K562 (cell line): Measurements from ENCODE around the gene VAT1L. TPM values are rescaled to one million over a fixed set of nuclear protein-coding genes. Genes with fewer than 3 reads are reported as not detected.

Experiments
- ATAC-seq: fragments of 200-7000 bp; cut with Tn5 transposase; 3 replicates; pipeline ENCODE4 v1.9.1; 2020; ENCODE audit warnings: moderate library complexity
- BruUV-seq: library from RNA; stranded (reverse); fragments of 400-500 nt; replicated peaks from 2 replicates; lab custom pipeline; 2021; lab: Mats Ljungman, UMichigan
- CTCF ChIA-PET: fragments of 300-600 bp; formaldehyde crosslinking; extraction: SDS; loops from one replicate; lab custom pipeline; 2021; ENCODE audit warnings: low intra/inter-chr PET ratio; lab: Yijun Ruan, JAX
- POLR2A ChIA-PET: fragments of 300-600, 350-650 bp; sonication (Branson Sonifier 250); formaldehyde crosslinking; extraction: SDS; loops from one replicate; lab custom pipeline; 2021; ENCODE audit warnings: antibody characterized with exemption, inconsistent platforms; lab: Yijun Ruan, JAX
- DNase-seq, 4 experiments: peaks; one replicate each; pipeline versions ENCODE4 v3.0.0 to v3.0.0-alpha.2; 2011 to 2018; ENCODE audit warnings: low spot score in 3 of 4, mixed read lengths in 3 of 4; ENCODE audit errors: extremely low read depth in 1 of 4
- FAIRE-seq: peaks from 2 replicates; lab custom pipeline; 2011; peaks lifted over from hg19 to GRCh38; lab: Jason Lieb, UNC
- H2AFZ ChIP-seq: 2 replicates; pipeline ENCODE4 v1.6.0; 2011; ENCODE audit warnings: low read depth, low read length, control low read depth, inconsistent platforms
- H3K27ac ChIP-seq: fragments of 200-600 bp; 3 replicates; pipeline ENCODE4 v1.8.0; 2011; ENCODE audit warnings: low read depth, mild to moderate bottlenecking, control low read depth, inconsistent platforms, low read length, moderate library complexity, mixed read lengths; ENCODE audit errors: extremely low read depth
- H3K27me3 ChIP-seq, 2 experiments: fragments of 300-600 bp in 1 of 2; 2 replicates in 1 of 2; 3 replicates in 1 of 2; pipeline versions ENCODE4 v1.6.0 to v1.8.0; 2011; ENCODE audit warnings: inconsistent platforms in 2 of 2, low read length in 2 of 2, mild to moderate bottlenecking in 1 of 2, mixed read lengths in 1 of 2, moderate library complexity in 1 of 2; ENCODE audit not compliant: control insufficient read depth in 2 of 2, insufficient read depth in 2 of 2
- H3K36me3 ChIP-seq: fragments of 300-600 bp; 3 replicates; pipeline ENCODE4 v1.8.0; 2011; ENCODE audit warnings: mild to moderate bottlenecking, low read length, inconsistent platforms; ENCODE audit not compliant: control insufficient read depth, insufficient read depth
- H3K4me1 ChIP-seq, 2 experiments: fragments of 200-600 bp in 1 of 2; replicated peaks in 1 of 2; 2 replicates in 1 of 2; 3 replicates in 1 of 2; pipeline versions ENCODE4 v1.5.1 to v1.8.0; 2011; ENCODE audit warnings: inconsistent platforms in 2 of 2, low read length in 2 of 2, mild to moderate bottlenecking in 1 of 2, mixed read lengths in 1 of 2, moderate library complexity in 1 of 2; ENCODE audit not compliant: control insufficient read depth in 2 of 2, insufficient read depth in 2 of 2
- H3K4me2 ChIP-seq: 2 replicates; pipeline ENCODE4 v1.6.1; 2011; ENCODE audit warnings: low read length, control low read depth, inconsistent platforms, mixed read lengths; ENCODE audit not compliant: insufficient read depth
- H3K4me3 ChIP-seq: fragments of 200-600 bp; sonication (generic), shearing (Covaris generic); 2 replicates; pipeline ENCODE4 v1.5.1; 2016; ENCODE audit warnings: control low read depth, inconsistent platforms
- H3K79me2 ChIP-seq: fragments of 200-600 bp; 3 replicates; pipeline ENCODE4 v1.8.0; 2011; ENCODE audit warnings: low read length, inconsistent platforms; ENCODE audit not compliant: control insufficient read depth, insufficient read depth
- H3K9ac ChIP-seq, 2 experiments: 2 replicates each; pipeline versions ENCODE4 v1.6.0 to v1.6.1; 2011; ENCODE audit warnings: low read depth in 2 of 2, low read length in 2 of 2, control low read depth in 1 of 2, inconsistent platforms in 1 of 2, mild to moderate bottlenecking in 1 of 2, mixed read lengths in 1 of 2; ENCODE audit not compliant: insufficient read depth in 1 of 2
- H3K9me1 ChIP-seq: one replicate; pipeline ENCODE4 v1.6.0; 2011; ENCODE audit warnings: inconsistent platforms, mild to moderate bottlenecking, low read length, moderate library complexity; ENCODE audit not compliant: control insufficient read depth, insufficient read depth
- H3K9me3 ChIP-seq: replicated peaks from 2 replicates; pipeline ENCODE4 v1.5.1; 2011; ENCODE audit warnings: low read depth, low read length, inconsistent platforms; ENCODE audit not compliant: control insufficient read depth, insufficient read depth
- H4K20me1 ChIP-seq: replicated peaks from 2 replicates; pipeline ENCODE4 v1.6.1; 2011; ENCODE audit warnings: low read length, inconsistent platforms, mixed read lengths; ENCODE audit not compliant: control insufficient read depth, insufficient read depth
- ATF4 ChIP-seq: fragments of 450-650 bp; formaldehyde crosslinking; IDR thresholded peaks from 2 replicates; pipeline ENCODE4 v1.4.0; 2022; ENCODE audit warnings: mild to moderate bottlenecking, moderate library complexity
- GATAD2A ChIP-seq: fragments of 450-650 bp; IDR thresholded peaks from 2 replicates; pipeline ENCODE4 v1.6.1; 2017
- IRF1 ChIP-seq: sonication (generic); formaldehyde crosslinking; IDR thresholded peaks from 2 replicates; pipeline ENCODE4 v1.8.0; 2022; ENCODE audit warnings: missing genetic modification reagents, mild to moderate bottlenecking, borderline replicate concordance
- MAFG ChIP-seq: fragments of 450-650 bp; conservative IDR thresholded peaks from 2 replicates; pipeline ENCODE4 v1.6.1; 2016; ENCODE audit warnings: missing genetic modification characterization, missing compliant biosample characterization
- MCM3 ChIP-seq: fragments of 450-650 bp; IDR thresholded peaks from 2 replicates; pipeline ENCODE4 v1.6.1; 2016
- NCOA4 ChIP-seq: fragments of 450-650 bp; IDR thresholded peaks from 2 replicates; pipeline ENCODE4 v1.6.1; 2018; ENCODE audit warnings: mild to moderate bottlenecking; ENCODE audit not compliant: partially characterized antibody
- NFRKB ChIP-seq: fragments of 450-650 bp; IDR thresholded peaks from 2 replicates; pipeline ENCODE4 v1.6.1; 2016; ENCODE audit warnings: low read depth
- POLR2H ChIP-seq: IDR thresholded peaks from 2 replicates; pipeline ENCODE4 v1.6.1; 2016; ENCODE audit warnings: missing genetic modification characterization, low read depth, mild to moderate bottlenecking, control low read depth, missing compliant biosample characterization, moderate library complexity
- ZBTB1 ChIP-seq: sonication (generic); formaldehyde crosslinking; IDR thresholded peaks from 2 replicates; pipeline ENCODE4 v1.8.1; 2023; ENCODE audit warnings: missing genetic modification reagents, low read depth, mild to moderate bottlenecking, borderline replicate concordance
- ZNF740 ChIP-seq, 3 experiments: fragments of 200-800 bp in 1 of 3; sonication (Bioruptor generic) in 1 of 3; sonication (generic) in 1 of 3; formaldehyde crosslinking in 1 of 3; IDR thresholded peaks; 2 replicates each; pipeline versions ENCODE4 v1.6.1 to v1.8.0; 2016 to 2022; ENCODE audit warnings: mild to moderate bottlenecking in 2 of 3, missing compliant biosample characterization in 2 of 3, missing genetic modification characterization in 2 of 3, missing genetic modification reagents in 1 of 3
- WGBS: fragments of 100-300 bp; shearing (Covaris generic); methylation state at CpG from one replicate; pipeline ENCODE4 v1.1.6; 2016; ENCODE audit warnings: low coverage, mixed read lengths; ENCODE audit not compliant: insufficient coverage; ENCODE audit errors: missing lambda C conversion rate; 5-methylcytosine and 5-hydroxymethylcytosine counted together
- in situ Hi-C: fragments of 300-500 bp; cut with MboI; formaldehyde crosslinking; loops from 4 replicates; pipeline ENCODE4 v1.15.0; 2018; ENCODE audit warnings: inconsistent platforms, mixed read lengths
- intact Hi-C: fragments of 100-400 bp; cut with micrococcal nuclease; formaldehyde crosslinking; loops from 2 replicates; pipeline ENCODE4 v1.14.2; 2022
- polyA plus RNA-seq, 8 experiments: library from polyadenylated mRNA; depleted of rRNA in 4 of 8; stranded (reverse) in 5 of 8; unstranded in 3 of 8; fragments of >200 nt; fragmentation: Nextera tagmentation in 2 of 8; fragmentation: Illumina TruSeq in 1 of 8; extraction: Ambion mirVana in 2 of 8; extraction: Trizol in 1 of 8; gene quantifications; 2 replicates each; pipeline versions ENCODE4 v1.2.1 to v1.2.3, GENCODE V29; 2011 to 2014; ENCODE audit warnings: inconsistent platforms in 1 of 8, missing spikeins in 1 of 8
- total RNA-seq, 7 experiments: library from RNA; depleted of rRNA in 6 of 7; stranded (reverse); fragments of >200 nt in 6 of 7; fragmentation: Illumina TruSeq in 2 of 7; extraction: Trizol in 2 of 7; gene quantifications; 2 replicates each; pipeline versions ENCODE4 v1.2.1 to v1.2.3, GENCODE V29; 2011 to 2021; ENCODE audit warnings: low replicate concordance in 1 of 7
- TF ChIP-seq, protein P1 (sequence below): fragments of 250-450 bp; sonication (Bioruptor Pico); IDR thresholded peaks from 2 replicates; pipeline ENCODE4 v1.4.0; 2020

Gene VAT1L
- total and polyA plus RNA-seq, 9 of the 15 experiments (the other 6 are each of a cell fraction or from before 2014, with no cell fraction given) = 0.01 TPM; not detected in 8

- 0% methylated on average over 8 of the region's 8 CpGs for WGBS
- CTCF ChIA-PET = no interaction called here
Observed at GRCh38 chr16:77918809-77919707, 130.7 kb downstream of the VAT1L start.

More at GRCh38 chr16:77918809-77919707, 130.7 kb downstream of the VAT1L start:
- TF ChIP-seq POLR2H (tag) = no peak
- TF ChIP-seq MCM3 = no peak
- TF ChIP-seq NFRKB = no peak
- TF ChIP-seq IRF1 = no peak
- TF ChIP-seq ATF4 = no peak
- no peak for TF ChIP-seq MAFG (tag)
- no peak for TF ChIP-seq NCOA4
- TF ChIP-seq GATAD2A = no peak
- no peak for TF ChIP-seq ZNF740 (CRISPR knock-in tag; IDR thresholded peaks at IDR 0.05)
- TF ChIP-seq ZNF740 (tag; IDR thresholded peaks at IDR 0.05) = no peak
- no peak for TF ChIP-seq ZBTB1 (CRISPR knock-in tag)
- TF ChIP-seq, protein P1, sequence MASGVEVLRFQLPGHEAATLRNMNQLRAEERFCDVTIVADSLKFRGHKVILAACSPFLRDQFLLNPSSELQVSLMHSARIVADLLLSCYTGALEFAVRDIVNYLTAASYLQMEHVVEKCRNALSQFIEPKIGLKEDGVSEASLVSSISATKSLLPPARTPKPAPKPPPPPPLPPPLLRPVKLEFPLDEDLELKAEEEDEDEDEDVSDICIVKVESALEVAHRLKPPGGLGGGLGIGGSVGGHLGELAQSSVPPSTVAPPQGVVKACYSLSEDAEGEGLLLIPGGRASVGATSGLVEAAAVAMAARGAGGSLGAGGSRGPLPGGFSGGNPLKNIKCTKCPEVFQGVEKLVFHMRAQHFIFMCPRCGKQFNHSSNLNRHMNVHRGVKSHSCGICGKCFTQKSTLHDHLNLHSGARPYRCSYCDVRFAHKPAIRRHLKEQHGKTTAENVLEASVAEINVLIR (CRISPR knock-in tag) = no peak
- no peaks in the 10 kb centered on the region for H3K9me3 ChIP-seq
- no peak overlapping the region for H3K4me3 ChIP-seq
- intact Hi-C loops = no loop called here
- no peak overlapping the region for H3K4me2 ChIP-seq
- no peaks in the 10 kb centered on the region for H3K4me1 ChIP-seq
- no peak for ATAC-seq
- DNase-seq = no peak
- H3K79me2 ChIP-seq = no peaks in the 10 kb centered on the region
- H3K9me1 ChIP-seq = no peaks in the 10 kb centered on the region
- no peak overlapping the region for H3K9ac ChIP-seq
- H3K36me3 ChIP-seq = no peaks in the 10 kb centered on the region
- no peak overlapping the region for H2AFZ ChIP-seq
- no TSS peak for BruUV-seq
- no peak overlapping the region for H3K27ac ChIP-seq
- in situ Hi-C loops = no loop called here
- no peaks in the 10 kb centered on the region for H4K20me1 ChIP-seq
- peaks cover 0 to 7% of the 10 kb centered on the region in 2 experiments; a peak in 2 of 5 replicates for H3K27me3 ChIP-seq
- POLR2A ChIA-PET = interaction anchor here (0.5 kb wide), 1 partner anchor 217 kb away, joined by 4 read pairs; no protein-coding TSS in a partner anchor
- FAIRE-seq = no peak
